ENCODE data around the gene VMAC. TPM values are rescaled to one million over a fixed set of nuclear protein-coding genes. Genes with fewer than 3 reads are reported as not detected.

The VMAC gene
- total RNA-seq, 1 experiment from 2014 or later = 2.6 TPM

DNA sequence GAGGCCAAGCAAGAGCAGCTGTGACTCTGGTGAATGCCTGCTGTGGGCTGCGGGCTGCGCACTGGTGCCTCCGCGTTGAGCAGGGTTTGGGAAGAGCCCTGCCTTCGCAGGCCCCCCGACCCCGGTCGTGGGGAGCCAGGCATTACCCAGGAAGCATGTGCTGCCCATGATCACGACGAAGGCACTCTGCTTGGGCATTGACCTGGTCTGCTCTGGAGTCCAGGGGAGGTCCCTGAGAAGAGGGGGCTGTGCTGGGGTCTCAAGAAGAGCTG lies 54.1 kb downstream of the VMAC start:
- DNase-seq (ENCODE audit: low spot score) = no peak
- in situ Hi-C loops (cut with HindIII; ENCODE audit: low sequenced_read_pairs) = no loop called here

DNA sequence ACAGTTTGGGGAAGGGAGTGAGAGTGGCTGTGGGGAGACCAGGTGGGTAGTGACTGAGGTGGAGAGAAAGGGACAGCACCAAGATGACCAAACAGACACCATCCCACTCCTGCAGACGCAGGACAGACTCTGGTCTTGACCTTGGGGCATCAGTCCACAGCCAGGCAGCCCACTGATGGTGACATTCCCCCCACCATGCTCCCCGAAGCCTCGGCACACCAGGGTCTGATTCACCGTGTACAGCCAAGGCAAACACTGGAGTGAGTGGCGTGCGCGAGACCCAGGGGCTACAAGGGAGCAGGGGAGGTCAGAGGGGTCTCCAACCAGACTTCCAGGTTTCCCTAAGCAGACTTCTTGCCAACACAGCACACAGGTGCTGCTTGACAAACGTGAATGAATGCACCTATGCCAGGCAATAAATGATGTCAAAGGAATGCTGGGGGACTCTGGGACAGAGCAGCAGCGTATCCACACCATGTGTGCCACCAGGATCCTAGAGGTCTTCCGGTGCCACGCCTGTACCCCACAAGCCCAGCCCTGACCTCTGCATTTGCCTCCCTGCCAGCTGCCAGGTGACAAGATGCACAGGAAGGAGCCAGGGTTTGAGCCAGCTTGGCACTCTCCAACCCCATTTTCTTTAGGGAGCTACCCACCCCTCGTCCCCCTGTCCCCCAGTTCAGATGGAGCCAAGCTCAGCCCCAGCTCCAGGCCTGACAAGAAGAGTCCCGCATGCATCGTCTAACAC lies 54.8 kb downstream of the VMAC start:
- in situ Hi-C loops (cut with HindIII; ENCODE audit: low sequenced_read_pairs) = no loop called here
- DNase-seq (ENCODE audit: low spot score) = no peak

Other genes starting within 250 kb of the VMAC start
- gene MICOS13, start 224.4 kb upstream of the VMAC start, total RNA-seq (2014; rRNA removed; shearing (Covaris generic)) = 36.5 and 74.5 TPM in 2 replicates
- 15.1 and 18.8 TPM in 2 replicates for gene HSD11B1L, start 223.8 kb upstream of the VMAC start, total RNA-seq (2014; rRNA removed; shearing (Covaris generic))
- 758 and 1,281 TPM in 2 replicates for gene RPL36, start 214.6 kb upstream of the VMAC start, total RNA-seq (2014; rRNA removed; shearing (Covaris generic))
- 240 and 246 TPM in 2 replicates for gene LONP1, start 184.7 kb upstream of the VMAC start, total RNA-seq (2014; rRNA removed; shearing (Covaris generic))
- gene CATSPERD, start 184.2 kb upstream of the VMAC start, total RNA-seq (2014; rRNA removed; shearing (Covaris generic)) = not detected in 2 replicates
- 0.43 and 2.6 TPM in 2 replicates for gene PRR22, start 120.1 kb upstream of the VMAC start, total RNA-seq (2014; rRNA removed; shearing (Covaris generic))
- 100 and 105 TPM in 2 replicates for gene DUS3L, start 113.7 kb upstream of the VMAC start, total RNA-seq (2014; rRNA removed; shearing (Covaris generic))
- 8.3 and 14.0 TPM in 2 replicates for gene NRTN, start 99.8 kb upstream of the VMAC start, total RNA-seq (2014; rRNA removed; shearing (Covaris generic))
- gene FUT6, start 65.2 kb upstream of the VMAC start, total RNA-seq (2014; rRNA removed; shearing (Covaris generic)) = not detected in 2 replicates
- gene FUT3, start 53.4 kb upstream of the VMAC start, total RNA-seq (2014; rRNA removed; shearing (Covaris generic)) = not detected in 2 replicates
- not detected in 2 replicates for gene FUT5, start 34.3 kb upstream of the VMAC start, total RNA-seq (2014; rRNA removed; shearing (Covaris generic))
- 430 and 662 TPM in 2 replicates for gene NDUFA11, start 1.1 kb upstream of the VMAC start, total RNA-seq (2014; rRNA removed; shearing (Covaris generic))
- 0.31 and 5.8 TPM in 2 replicates for gene CAPS, start 9.4 kb downstream of the VMAC start, total RNA-seq (2014; rRNA removed; shearing (Covaris generic))
- gene RANBP3, start 73.3 kb downstream of the VMAC start, total RNA-seq (2014; rRNA removed; shearing (Covaris generic)) = 55.2 and 71.9 TPM in 2 replicates
- gene RFX2, start 205.6 kb downstream of the VMAC start, total RNA-seq (2014; rRNA removed; shearing (Covaris generic)) = 3.1 and 4.2 TPM in 2 replicates
- not detected in 2 replicates for gene ACSBG2, start 230.8 kb downstream of the VMAC start, total RNA-seq (2014; rRNA removed; shearing (Covaris generic))

Measured in G401 (cell line).